Hepatocyte (in vitro differentiated cells): ENCODE results near the gene KY. TPM values are rescaled to one million over a fixed set of nuclear protein-coding genes. Genes with fewer than 3 reads are reported as not detected.

Experiments used
- DNase-seq: peaks from one replicate; pipeline ENCODE4 v3.0.0-alpha.2; 2016; ENCODE audit warnings: low spot score
- H2AFZ ChIP-seq: fragments of 200-600 bp; sonication (generic); 2 replicates; pipeline ENCODE4 v1.6.0; 2016; ENCODE audit warnings: antibody characterized with exemption, mild to moderate bottlenecking
- H3K27ac ChIP-seq: fragments of 200-600 bp; sonication (generic); 2 replicates; pipeline ENCODE4 v1.5.1; 2016; ENCODE audit warnings: mild to moderate bottlenecking
- H3K27me3 ChIP-seq: fragments of 200-600 bp; sonication (generic); 2 replicates; pipeline ENCODE4 v1.6.1; 2016
- H3K36me3 ChIP-seq: fragments of 200-600 bp; sonication (generic); replicated peaks from 2 replicates; pipeline ENCODE4 v1.5.1; 2016; ENCODE audit warnings: low read depth; ENCODE audit not compliant: insufficient read depth
- H3K4me1 ChIP-seq: fragments of 200-600 bp; sonication (generic); 2 replicates; pipeline ENCODE4 v1.5.1; 2016; ENCODE audit warnings: mild to moderate bottlenecking, moderate library complexity; ENCODE audit not compliant: insufficient read depth
- H3K4me2 ChIP-seq: fragments of 200-600 bp; sonication (generic); 2 replicates; pipeline ENCODE4 v1.6.0; 2016
- H3K4me3 ChIP-seq: fragments of 200-600 bp; sonication (generic); 2 replicates; pipeline ENCODE4 v1.5.1; 2016; ENCODE audit warnings: mild to moderate bottlenecking
- H3K79me2 ChIP-seq: fragments of 200-600 bp; sonication (generic); 2 replicates; pipeline ENCODE4 v1.6.0; 2017; ENCODE audit warnings: mild to moderate bottlenecking
- H3K9me2 ChIP-seq: fragments of 200-600 bp; sonication (generic); replicated peaks from 2 replicates; pipeline ENCODE4 v1.6.0; 2017; ENCODE audit warnings: mild to moderate bottlenecking; ENCODE audit not compliant: insufficient read depth
- H3K9me3 ChIP-seq: fragments of 200-600 bp; sonication (generic); 2 replicates; pipeline ENCODE4 v1.5.1; 2016; ENCODE audit warnings: low read depth, mild to moderate bottlenecking
- H4K20me1 ChIP-seq: fragments of 200-600 bp; sonication (generic); 2 replicates; pipeline ENCODE4 v1.6.0; 2016; ENCODE audit warnings: mild to moderate bottlenecking; ENCODE audit not compliant: insufficient read depth, poor library complexity, severe bottlenecking
- CTCF ChIP-seq: fragments of 200-600 bp; sonication (generic); IDR thresholded peaks from 2 replicates; pipeline ENCODE4 v1.5.1; 2016; ENCODE audit warnings: antibody characterized with exemption, mild to moderate bottlenecking; ENCODE audit not compliant: poor library complexity
- EZH2 ChIP-seq: fragments of 200-600 bp; sonication (generic); IDR thresholded peaks from 2 replicates; pipeline ENCODE4 v1.6.1; 2016; ENCODE audit warnings: antibody characterized with exemption, mild to moderate bottlenecking, borderline replicate concordance
- EZH2phosphoT487 ChIP-seq: fragments of 200-600 bp; sonication (generic); IDR thresholded peaks from one replicate; pipeline ENCODE4 v1.6.1; 2018; ENCODE audit warnings: antibody characterized with exemption, mild to moderate bottlenecking, low read depth, moderate library complexity; ENCODE audit not compliant: unreplicated experiment, severe bottlenecking
- WGBS: methylation state at CpG from one replicate; pipeline ENCODE4 v1.1.6; 2016; ENCODE audit warnings: low lambda C conversion rate; ENCODE audit errors: missing lambda C conversion rate; 5-methylcytosine and 5-hydroxymethylcytosine counted together
- polyA plus RNA-seq: library from polyadenylated mRNA; unstranded; fragments of >200 nt; fragmentation: Nextera tagmentation; extraction: Ambion mirVana; gene quantifications from 2 replicates; pipeline ENCODE4 v1.2.1, GENCODE V29; 2016
- total RNA-seq: library from RNA; depleted of rRNA; stranded (reverse); fragments of >200 nt; gene quantifications from 2 replicates; pipeline ENCODE4 v1.2.3, GENCODE V29; 2014

Gene KY
- total and polyA plus RNA-seq, 2 experiments from 2014 or later = 0.53 to 1.6 TPM

- Histone ChIP-seq H3K9me3 (no peaks in the 10 kb centered on the region), H3K79me2 (no peaks in the 10 kb centered on the region), H3K4me3 (no peak overlapping the region), H3K27ac (no peak overlapping the region), H3K9me2 (no peaks in the 10 kb centered on the region), H2AFZ (no peak overlapping the region), H3K4me2 (no peak overlapping the region), H3K27me3 (no peaks in the 10 kb centered on the region), H4K20me1 (no peaks in the 10 kb centered on the region), H3K4me1 (no peaks in the 10 kb centered on the region), H3K36me3 (no peaks in the 10 kb centered on the region)
- no peak for DNase-seq
- WGBS = 74% methylated on average over 10 of the region's 10 CpGs
- TF ChIP-seq CTCF (no peak), EZH2phosphoT487 (no peak), EZH2 (no peak)
Measured at GRCh38 chr3:134680796-134681521, 30.1 kb upstream of the KY start.

- no peak overlapping the region for H3K4me2 ChIP-seq
- no peak for DNase-seq
- H3K9me3 ChIP-seq = no peaks in the 10 kb centered on the region
- no peak overlapping the region for H3K4me3 ChIP-seq
- H3K79me2 ChIP-seq = no peaks in the 10 kb centered on the region
- no peak overlapping the region for H2AFZ ChIP-seq
- H3K36me3 ChIP-seq = no peaks in the 10 kb centered on the region
- H3K4me1 ChIP-seq = no peaks in the 10 kb centered on the region
- WGBS = 83% methylated on average over 2 of the region's 2 CpGs
- TF ChIP-seq CTCF (no peak), EZH2phosphoT487 (no peak), EZH2 (no peak)
- H3K27ac ChIP-seq = no peak overlapping the region
- no peaks in the 10 kb centered on the region for H3K27me3 ChIP-seq
- H4K20me1 ChIP-seq = no peaks in the 10 kb centered on the region
- no peaks in the 10 kb centered on the region for H3K9me2 ChIP-seq
Measured at GRCh38 chr3:134677987-134678308, 27.1 kb upstream of the KY start.

- Histone ChIP-seq H3K4me3 (no peak overlapping the region), H3K4me1 (no peaks in the 10 kb centered on the region), H3K36me3 (no peaks in the 10 kb centered on the region), H4K20me1 (no peaks in the 10 kb centered on the region), H3K27me3 (no peaks in the 10 kb centered on the region), H3K79me2 (no peaks in the 10 kb centered on the region), H2AFZ (no peak overlapping the region), H3K27ac (no peak overlapping the region), H3K9me2 (no peaks in the 10 kb centered on the region), H3K9me3 (no peaks in the 10 kb centered on the region), H3K4me2 (no peak overlapping the region)
- DNase-seq = no peak
- WGBS = 59% methylated on average over 11 of the region's 11 CpGs
- TF ChIP-seq EZH2phosphoT487 = no peak
- no peak for TF ChIP-seq CTCF
- TF ChIP-seq EZH2 = no peak
Measured at GRCh38 chr3:134677196-134677986, 26.6 kb upstream of the KY start.
